Nephron (organoid): ENCODE data around the gene MBNL3.

Experiments
- H3K27ac Mint-ChIP-seq, 3 experiments: 2 replicates each; pipeline ENCODE4 v1.8.0; 2020; ENCODE audit warnings: mixed read lengths in 3 of 3, mild to moderate bottlenecking in 2 of 3, moderate library complexity in 1 of 3
- H3K27me3 Mint-ChIP-seq: 2 replicates; pipeline ENCODE4 v1.8.0; 2021; ENCODE audit warnings: low read depth, mild to moderate bottlenecking, moderate library complexity, mixed read lengths
- H3K36me3 Mint-ChIP-seq: 2 replicates; pipeline ENCODE4 v1.8.0; 2020; ENCODE audit warnings: low read depth, mixed read lengths
- H3K4me1 Mint-ChIP-seq: 2 replicates; pipeline ENCODE4 v1.8.0; 2020; ENCODE audit warnings: mixed read lengths
- H3K4me3 Mint-ChIP-seq, 3 experiments: 2 replicates each; pipeline ENCODE4 v1.8.0; 2020; ENCODE audit warnings: mild to moderate bottlenecking in 3 of 3, mixed read lengths in 3 of 3, moderate library complexity in 2 of 3
- H3K9me3 Mint-ChIP-seq: 2 replicates; pipeline ENCODE4 v1.8.0; 2020; ENCODE audit warnings: mixed read lengths
- TF ChIP-seq, protein P1 (sequence below), 3 experiments: fragments of 200-600 bp; sonication (generic); IDR thresholded peaks; one replicate each; pipeline ENCODE4 v1.5.0; 2021; ENCODE audit warnings: antibody characterized with exemption in 3 of 3; ENCODE audit not compliant: unreplicated experiment in 3 of 3

MBNL3 gene

DNA sequence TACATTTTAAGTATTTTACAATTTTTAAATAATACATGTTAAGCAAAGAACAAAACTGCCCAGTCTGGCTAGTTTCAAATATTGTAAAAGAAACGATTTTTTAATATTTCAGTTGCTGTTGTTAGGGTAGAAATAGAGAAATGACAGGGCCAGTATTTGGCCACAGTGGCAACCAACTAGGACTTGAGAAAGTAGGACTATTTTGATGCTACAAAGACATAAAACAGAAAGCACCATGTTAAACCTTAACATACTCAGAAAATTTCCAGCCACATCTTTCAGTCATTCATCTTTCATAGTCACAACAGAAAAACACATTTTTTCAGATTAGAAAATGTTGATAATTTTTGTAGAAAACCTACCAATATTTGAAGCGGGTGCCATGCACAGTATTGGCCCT lies 104.5 kb downstream of the MBNL3 start:
- H3K36me3 Mint-ChIP-seq = peaks cover 9% of the 10 kb centered on the region
- H3K9me3 Mint-ChIP-seq = no peaks in the 10 kb centered on the region
- H3K4me3 Mint-ChIP-seq = no peak overlapping the region
- no peak overlapping the region for H3K27ac Mint-ChIP-seq
- TF ChIP-seq, protein P1, sequence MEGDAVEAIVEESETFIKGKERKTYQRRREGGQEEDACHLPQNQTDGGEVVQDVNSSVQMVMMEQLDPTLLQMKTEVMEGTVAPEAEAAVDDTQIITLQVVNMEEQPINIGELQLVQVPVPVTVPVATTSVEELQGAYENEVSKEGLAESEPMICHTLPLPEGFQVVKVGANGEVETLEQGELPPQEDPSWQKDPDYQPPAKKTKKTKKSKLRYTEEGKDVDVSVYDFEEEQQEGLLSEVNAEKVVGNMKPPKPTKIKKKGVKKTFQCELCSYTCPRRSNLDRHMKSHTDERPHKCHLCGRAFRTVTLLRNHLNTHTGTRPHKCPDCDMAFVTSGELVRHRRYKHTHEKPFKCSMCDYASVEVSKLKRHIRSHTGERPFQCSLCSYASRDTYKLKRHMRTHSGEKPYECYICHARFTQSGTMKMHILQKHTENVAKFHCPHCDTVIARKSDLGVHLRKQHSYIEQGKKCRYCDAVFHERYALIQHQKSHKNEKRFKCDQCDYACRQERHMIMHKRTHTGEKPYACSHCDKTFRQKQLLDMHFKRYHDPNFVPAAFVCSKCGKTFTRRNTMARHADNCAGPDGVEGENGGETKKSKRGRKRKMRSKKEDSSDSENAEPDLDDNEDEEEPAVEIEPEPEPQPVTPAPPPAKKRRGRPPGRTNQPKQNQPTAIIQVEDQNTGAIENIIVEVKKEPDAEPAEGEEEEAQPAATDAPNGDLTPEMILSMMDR (IDR thresholded peaks at IDR 0.05; ENCODE audit: unreplicated experiment in 3 of 3) = no peak
- H3K4me1 Mint-ChIP-seq = peaks cover 10% of the 10 kb centered on the region
- H3K27me3 Mint-ChIP-seq = no peaks in the 10 kb centered on the region

DNA sequence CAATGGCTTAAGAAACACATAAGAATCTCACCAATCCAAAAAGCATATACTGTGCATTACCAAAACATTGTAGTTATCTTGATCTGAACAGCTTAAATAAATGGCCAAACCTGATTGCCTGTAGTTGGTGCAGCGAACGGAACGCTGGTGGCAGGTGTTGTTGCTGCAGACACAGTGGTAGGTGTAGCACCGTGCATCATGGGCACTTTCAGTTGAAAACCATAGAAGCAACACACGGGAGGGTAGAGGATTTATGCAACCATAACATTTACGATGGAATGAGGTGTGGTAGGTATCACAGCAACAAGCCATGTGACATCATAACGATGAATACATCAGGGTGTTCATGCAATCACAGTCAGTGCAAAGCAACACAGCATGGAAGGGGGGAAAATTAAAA lies 106.8 kb downstream of the MBNL3 start:
- Mint-ChIP-seq H3K4me3 (no peak overlapping the region), H3K9me3 (no peaks in the 10 kb centered on the region), H3K4me1 (peaks cover 4% of the 10 kb centered on the region), H3K27ac (no peak overlapping the region), H3K36me3 (peaks cover 9% of the 10 kb centered on the region), H3K27me3 (no peaks in the 10 kb centered on the region)
- TF ChIP-seq, protein P1 (IDR thresholded peaks at IDR 0.05; ENCODE audit: unreplicated experiment in 3 of 3) = no peak

DNA sequence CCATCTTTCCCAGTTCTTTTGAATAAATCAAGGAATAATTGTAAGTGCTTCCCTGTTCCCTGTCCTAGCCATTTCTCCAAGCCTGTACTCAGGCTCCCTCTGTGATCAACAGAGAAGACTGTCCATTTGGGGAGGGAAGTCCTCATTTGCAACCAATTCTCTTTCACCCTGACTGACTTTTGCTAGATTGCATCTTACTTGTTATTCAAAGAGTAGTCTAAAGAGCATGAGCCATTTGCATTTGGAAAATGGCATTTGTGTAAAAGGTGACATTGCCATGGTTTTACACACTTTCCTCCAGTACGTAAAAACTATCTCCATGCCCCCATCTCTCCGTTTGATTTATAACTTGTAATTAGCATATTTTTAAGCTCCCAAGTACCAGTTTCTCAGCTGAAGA lies 110.6 kb downstream of the MBNL3 start:
- Mint-ChIP-seq H3K9me3 (no peaks in the 10 kb centered on the region), H3K4me3 (no peak overlapping the region), H3K27me3 (no peaks in the 10 kb centered on the region), H3K36me3 (peaks cover 9% of the 10 kb centered on the region), H3K4me1 (peaks cover 4% of the 10 kb centered on the region), H3K27ac (no peak overlapping the region)
- TF ChIP-seq, protein P1 (IDR thresholded peaks at IDR 0.05; ENCODE audit: unreplicated experiment in 3 of 3) = no peak

DNA sequence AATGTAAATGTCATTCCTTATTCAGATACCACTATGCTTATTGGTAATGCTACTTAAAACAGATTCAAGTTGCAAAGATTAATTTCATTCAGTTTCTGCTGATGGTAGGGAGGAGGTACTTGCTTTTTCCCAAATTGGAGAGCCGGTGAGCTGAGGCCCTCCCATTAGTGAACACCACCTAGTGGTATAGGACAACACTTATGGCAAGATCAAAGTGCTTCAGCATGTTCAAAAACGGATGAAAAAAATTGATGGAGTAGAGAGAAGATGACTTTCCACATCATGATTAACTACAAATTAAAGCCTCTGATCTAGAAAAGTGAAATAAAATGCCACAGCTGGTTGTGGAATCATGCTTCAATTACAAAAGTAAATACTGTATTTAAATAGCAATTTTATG lies 112.9 kb downstream of the MBNL3 start:
- Mint-ChIP-seq H3K9me3 (no peaks in the 10 kb centered on the region), H3K4me1 (no peaks in the 10 kb centered on the region), H3K36me3 (peaks cover 9% of the 10 kb centered on the region), H3K27me3 (no peaks in the 10 kb centered on the region), H3K4me3 (no peak overlapping the region), H3K27ac (no peak overlapping the region)
- TF ChIP-seq, protein P1 (IDR thresholded peaks at IDR 0.05; ENCODE audit: unreplicated experiment in 3 of 3) = peak in 2 of 3 experiments; percentile 10 to 28

DNA sequence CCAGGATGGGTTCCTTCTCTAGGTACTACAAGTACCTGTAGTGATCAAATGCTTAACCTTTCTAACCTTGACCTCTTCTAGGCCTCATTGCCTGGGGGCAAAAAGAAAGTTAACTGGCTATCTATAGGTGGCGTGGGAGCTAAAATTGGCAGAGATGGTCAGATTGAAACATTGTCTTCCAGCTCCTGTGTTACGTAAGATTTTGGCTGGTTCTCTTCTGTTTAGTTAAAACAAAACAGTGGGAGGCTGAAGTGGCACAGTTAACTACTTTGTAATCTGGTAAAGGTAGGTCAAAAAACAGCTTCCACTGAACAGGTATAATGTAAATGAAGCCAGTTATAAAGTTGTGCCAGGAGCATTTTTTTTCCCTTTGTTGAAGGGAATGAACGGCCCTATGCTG lies 115.2 kb downstream of the MBNL3 start:
- H3K27me3 Mint-ChIP-seq = no peaks in the 10 kb centered on the region
- TF ChIP-seq, protein P1 (IDR thresholded peaks at IDR 0.05; ENCODE audit: unreplicated experiment in 3 of 3) = no peak
- no peak overlapping the region for H3K27ac Mint-ChIP-seq
- H3K4me3 Mint-ChIP-seq = no peak overlapping the region
- H3K9me3 Mint-ChIP-seq = no peaks in the 10 kb centered on the region
- H3K4me1 Mint-ChIP-seq = peaks cover 6% of the 10 kb centered on the region
- no peaks in the 10 kb centered on the region for H3K36me3 Mint-ChIP-seq

DNA sequence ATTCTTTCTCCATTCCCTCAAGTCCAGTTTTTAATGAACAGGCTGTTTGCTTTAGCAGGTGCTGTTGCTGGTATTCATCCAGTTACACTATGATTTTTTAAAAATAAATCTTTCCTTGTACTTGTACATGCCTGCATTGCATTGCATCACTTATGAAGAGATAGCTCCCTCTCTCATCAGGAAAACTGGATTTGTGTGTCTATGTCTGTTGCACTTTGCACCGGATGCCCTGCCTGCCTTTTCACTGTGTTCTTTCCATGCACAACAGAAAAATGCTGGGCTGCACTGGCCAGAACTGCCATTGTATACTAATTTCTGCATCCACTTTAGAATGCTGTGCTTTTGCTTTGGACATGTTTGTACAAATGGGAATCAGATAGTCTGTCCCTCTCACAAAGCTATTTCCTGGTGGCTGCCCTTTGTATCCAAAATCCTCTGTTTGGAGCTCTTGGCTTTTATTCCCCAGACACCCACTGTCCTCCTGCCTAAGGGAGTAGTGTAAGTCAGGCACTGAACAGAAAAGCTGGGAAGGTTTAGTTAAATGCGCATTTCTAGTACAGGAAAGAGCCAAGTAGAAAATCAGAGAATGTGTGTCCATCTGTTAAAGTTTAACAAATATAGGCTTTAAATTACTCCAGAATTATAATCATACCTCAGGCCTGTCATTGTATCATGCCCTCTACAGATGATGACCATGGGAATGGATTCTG lies 119.1 kb downstream of the MBNL3 start:
- H3K4me3 Mint-ChIP-seq = no peak overlapping the region
- no peaks in the 10 kb centered on the region for H3K27me3 Mint-ChIP-seq
- TF ChIP-seq, protein P1 (IDR thresholded peaks at IDR 0.05; ENCODE audit: unreplicated experiment in 3 of 3) = no peak
- H3K36me3 Mint-ChIP-seq = peaks cover 4% of the 10 kb centered on the region
- H3K9me3 Mint-ChIP-seq = no peaks in the 10 kb centered on the region
- H3K4me1 Mint-ChIP-seq = peaks cover 6% of the 10 kb centered on the region
- peak overlapping the region in 1 of 3 experiments; percentile 25 for H3K27ac Mint-ChIP-seq
